Heart right ventricle (tissue), 16 donors: ENCODE results near the gene TMEM185A. TPM values are rescaled to one million over a fixed set of nuclear protein-coding genes. Genes with fewer than 3 reads are reported as not detected.

ENCODE experiments used
- ATAC-seq, 8 donors: fragments of 200-7000 bp; cut with Tn5 transposase; one replicate each; pipeline ENCODE4 v1.9.1; 2020; ENCODE audit warnings: mild to moderate bottlenecking in 8 of 8, moderate library complexity in 8 of 8, moderate number of reproducible peaks in 1 of 8
- DNase-seq, 2 donors: peaks; one replicate each; pipeline ENCODE4 v3.0.0-alpha.2; 2020
- H3K27ac ChIP-seq, 10 donors: fragments of 200-600 bp; sonication (generic) in 2 of 10; one replicate each; pipeline versions ENCODE4 v1.5.0 to v1.8.0; 2020 to 2022; ENCODE audit warnings: mild to moderate bottlenecking in 3 of 10
- H3K27me3 ChIP-seq, 7 donors: fragments of 200-600 bp; one replicate each; pipeline ENCODE4 v1.8.0; 2021 to 2022; ENCODE audit warnings: mild to moderate bottlenecking in 2 of 7
- H3K36me3 ChIP-seq, 9 donors: fragments of 200-600 bp; sonication (generic) in 1 of 9; one replicate each; pipeline versions ENCODE4 v1.5.0 to v1.8.0; 2020 to 2022; ENCODE audit warnings: mild to moderate bottlenecking in 2 of 9
- H3K4me1 ChIP-seq, 9 donors: fragments of 200-600 bp; sonication (generic) in 1 of 9; one replicate each; pipeline versions ENCODE4 v1.5.0 to v1.8.0; 2020 to 2022; ENCODE audit warnings: mild to moderate bottlenecking in 4 of 9
- H3K4me3 ChIP-seq, 10 donors: fragments of 200-600 bp; sonication (generic) in 2 of 10; one replicate each; pipeline versions ENCODE4 v1.5.0 to v1.8.0; 2020 to 2022; ENCODE audit warnings: mild to moderate bottlenecking in 7 of 10, moderate library complexity in 2 of 10
- H3K9me3 ChIP-seq, 11 donors: fragments of 200-600 bp in 10 of 11; sonication (generic) in 2 of 11; one replicate each; pipeline versions ENCODE4 v1.5.0 to v1.8.0; 2013 to 2022; ENCODE audit warnings: mild to moderate bottlenecking in 2 of 11, control low read depth in 1 of 11, moderate library complexity in 1 of 11
- CTCF ChIP-seq, 9 donors: fragments of 200-600 bp; sonication (generic) in 2 of 9; IDR thresholded peaks; one replicate each; pipeline versions ENCODE4 v1.5.0 to v1.8.0; 2021 to 2022; ENCODE audit warnings: antibody characterized with exemption in 9 of 9, mild to moderate bottlenecking in 5 of 9, moderate library complexity in 1 of 9
- WGBS, 2 donors: extraction: QIAGEN DNeasy Blood & Tissue Kit; methylation state at CpG; one replicate each; pipeline ENCODE4 v1.1.7; 2013; ENCODE audit warnings: inconsistent platforms in 1 of 2; 5-methylcytosine and 5-hydroxymethylcytosine counted together
- intact Hi-C, 10 donors: fragments of 100-400 bp; cut with DNase I; formaldehyde crosslinking; loops; one replicate each; pipeline versions ENCODE4 v1.11.1 to v1.14.2; 2022
- polyA plus RNA-seq, 2 donors: library from polyadenylated mRNA; stranded (reverse); fragments of 200-250 nt; gene quantifications; one replicate each; pipeline ENCODE4 v1.2.3, GENCODE V29; 2013
- total RNA-seq, 10 donors: library from RNA; stranded (reverse); fragmentation: NEBNext Ultra II Directional in 3 of 10; extraction: Animal tissue kit (Norgen Biotek cat#: 25700) in 3 of 10; gene quantifications; one replicate each; pipeline versions ENCODE4 v1.2.1 to v1.2.4, GENCODE V29; 2021 to 2023
- donor health status: Arrhythmogenic right ventricular cardiomyopathy.
- donor health status: ischemic (EF 13 %, LVEDD 7.1; RV severe dilation, severe dysfunction).
- donor health status: healthy with polysubstance abuse.
- donor health status: DM: no; HTN: yes; CAD: no.
- donor health status: DM: no; HTN: no; CAD: no.
- donor health status: ischemic (EF 25% LVEDD 6.9; RV normal size, moderate dysfunction).
- donor health status: ischemic (EF 25% LVEDD 5.7; RV mildly dilated, moderate dysfunction).
- donor health status: healthy.
- donor health status: DM: yes; HTN: yes; CAD: no.
- donor health status: Ischemic cardiomyopathy.
- donor health status: ischemic (EF 35%, LVEDD 5.7; RV mildly dilated, moderate dysfunction).
- donor health status: nonischemic (EF 11% LVEDD 7.7; RV severe dilation, severe dysfunction).
- donor health status: DM: yes; HTN: yes; CAD: no.
- donor health status: PGD.
- donor health status: ischemic (EF 29% LVEDD 5.4; RV normal size, mild dysfunction).
- donor health status: nonischemic (EF 23%, LVEDD 6.1; RV moderate dilation, normal function).

The TMEM185A gene
- total and polyA plus RNA-seq, 12 donors, result 12.7 to 42.8 (median 33.1) TPM

GRCh38 chrX:149652232-149652981 is 20.8 kb upstream of the TMEM185A start:
- intact Hi-C loops, result no loop called here
- WGBS, 2 donors, result 75 to 82% methylated on average over 15 to 16 of the region's 16 CpGs
- Histone ChIP-seq H3K4me1 (no peaks in the 10 kb centered on the region), H3K27me3 (no peaks in the 10 kb centered on the region), H3K9me3 (no peaks in the 10 kb centered on the region), H3K27ac (no peak overlapping the region), H3K4me3 (no peak overlapping the region), H3K36me3 (no peaks in the 10 kb centered on the region)
- DNase-seq (no peak), ATAC-seq (no peak)
- no peak for TF ChIP-seq CTCF (IDR thresholded peaks at IDR 0.05)

GRCh38 chrX:149650162-149650561 is 18.6 kb upstream of the TMEM185A start:
- no peak overlapping the region for H3K27ac ChIP-seq
- H3K27me3 ChIP-seq, result no peaks in the 10 kb centered on the region
- intact Hi-C loops, result no loop called here
- no peak overlapping the region for H3K4me3 ChIP-seq
- no peak for ATAC-seq
- no peak for DNase-seq
- H3K4me1 ChIP-seq, result no peaks in the 10 kb centered on the region
- H3K36me3 ChIP-seq, result no peaks in the 10 kb centered on the region
- H3K9me3 ChIP-seq, result no peaks in the 10 kb centered on the region
- WGBS, 2 donors, result 93 to 95% methylated on average over 5 of the region's 5 CpGs
- TF ChIP-seq CTCF (IDR thresholded peaks at IDR 0.05), result no peak

GRCh38 chrX:149648932-149649331 is 17.3 kb upstream of the TMEM185A start:
- ATAC-seq (no peak), DNase-seq (no peak)
- 69 to 76% methylated on average over 1 of the region's 1 CpG for WGBS, 2 donors
- no peaks in the 10 kb centered on the region for H3K36me3 ChIP-seq
- intact Hi-C loops, result loop anchor here in 1 of 10 donors (1.0 kb wide), 1 partner anchor 28 kb away; no protein-coding TSS in a partner anchor
- H3K27ac ChIP-seq, result no peak overlapping the region
- no peaks in the 10 kb centered on the region for H3K9me3 ChIP-seq
- no peak overlapping the region for H3K4me3 ChIP-seq
- H3K4me1 ChIP-seq, result no peaks in the 10 kb centered on the region
- peak in 1 of 9 donors; percentile 8 for TF ChIP-seq CTCF (IDR thresholded peaks at IDR 0.05)
- H3K27me3 ChIP-seq, result no peaks in the 10 kb centered on the region

GRCh38 chrX:149647505-149647904 is 15.9 kb upstream of the TMEM185A start:
- intact Hi-C loops, result no loop called here
- H3K27ac ChIP-seq, result no peak overlapping the region
- ATAC-seq (no peak), DNase-seq (no peak)
- H3K9me3 ChIP-seq, result no peaks in the 10 kb centered on the region
- TF ChIP-seq CTCF (IDR thresholded peaks at IDR 0.05), result no peak
- WGBS, 2 donors, result 90 to 91% methylated on average over 6 of the region's 6 CpGs
- no peaks in the 10 kb centered on the region for H3K4me1 ChIP-seq
- H3K36me3 ChIP-seq, result no peaks in the 10 kb centered on the region
- H3K27me3 ChIP-seq, result no peaks in the 10 kb centered on the region
- no peak overlapping the region for H3K4me3 ChIP-seq
